K562 (cell line): Measurements from ENCODE around the gene FPGS. TPM values are rescaled to one million over a fixed set of nuclear protein-coding genes. Genes with fewer than 3 reads are reported as not detected.

Experiments used
- ATF4 ChIP-seq: fragments of 450-650 bp; formaldehyde crosslinking; IDR thresholded peaks from 2 replicates; pipeline ENCODE4 v1.4.0; 2022; ENCODE audit warnings: mild to moderate bottlenecking, moderate library complexity
- CREB1 ChIP-seq, 2 experiments: sonication (generic) in 1 of 2; formaldehyde crosslinking in 1 of 2; IDR thresholded peaks; 2 replicates each; pipeline versions ENCODE4 v1.6.1 to v1.8.0; 2012 to 2022; ENCODE audit warnings: inconsistent platforms in 1 of 2, mild to moderate bottlenecking in 1 of 2, missing genetic modification reagents in 1 of 2, moderate library complexity in 1 of 2
- E2F5 ChIP-seq: sonication (generic); formaldehyde crosslinking; IDR thresholded peaks from 2 replicates; pipeline ENCODE4 v1.8.0; 2022; ENCODE audit warnings: mild to moderate bottlenecking, missing genetic modification reagents
- FOXJ3 ChIP-seq: sonication (generic); formaldehyde crosslinking; IDR thresholded peaks from 2 replicates; pipeline ENCODE4 v1.4.0; 2020; ENCODE audit warnings: mild to moderate bottlenecking, missing genetic modification reagents
- HCFC1 ChIP-seq: IDR thresholded peaks from 2 replicates; pipeline ENCODE4 v1.6.1; 2012; ENCODE audit warnings: low read depth, low read length, improper control_type of control experiment
- MAZ ChIP-seq, 2 experiments: fragments of 450-650 bp in 1 of 2; sonication (generic) in 1 of 2; formaldehyde crosslinking; IDR thresholded peaks in 1 of 2; conservative IDR thresholded peaks in 1 of 2; 2 replicates each; pipeline versions ENCODE4 v1.4.0 to v1.5.0; 2020; ENCODE audit warnings: mild to moderate bottlenecking in 1 of 2, missing genetic modification reagents in 1 of 2
- MECOM ChIP-seq: fragments of 250-450 bp; sonication (Bioruptor Pico); IDR thresholded peaks from 2 replicates; pipeline ENCODE4 v1.8.0; 2022; ENCODE audit warnings: inconsistent platforms
- MXI1 ChIP-seq: IDR thresholded peaks from 2 replicates; pipeline ENCODE4 v1.6.1; 2011; ENCODE audit warnings: low read depth, mild to moderate bottlenecking, improper control_type of control experiment, low read length
- PRDM10 ChIP-seq: fragments of 450-650 bp; IDR thresholded peaks from 2 replicates; pipeline ENCODE4 v1.6.1; 2018; ENCODE audit not compliant: partially characterized antibody
- SMC3 ChIP-seq: conservative IDR thresholded peaks from 2 replicates; pipeline ENCODE4 v1.6.1; 2011; ENCODE audit warnings: low read depth, low read length, improper control_type of control experiment; ENCODE audit not compliant: insufficient read depth
- SRSF3 ChIP-seq: fragments of 200-400 bp; formaldehyde crosslinking; IDR thresholded peaks from 2 replicates; pipeline ENCODE4 v1.6.1; 2016; ENCODE audit warnings: mild to moderate bottlenecking, low read length, moderate library complexity; ENCODE audit not compliant: insufficient read depth
- TARDBP ChIP-seq: fragments of 450-650 bp; IDR thresholded peaks from 2 replicates; pipeline ENCODE4 v1.6.1; 2016
- TEAD1 ChIP-seq, 2 experiments: fragments of 450-650 bp in 1 of 2; sonication (generic) in 1 of 2; formaldehyde crosslinking; IDR thresholded peaks; 2 replicates each; pipeline versions ENCODE4 v1.4.0 to v1.8.0; 2020 to 2022; ENCODE audit warnings: mild to moderate bottlenecking in 2 of 2, missing genetic modification reagents in 1 of 2
- TOE1 ChIP-seq, 2 experiments: fragments of 450-650 bp in 1 of 2; sonication (generic) in 1 of 2; formaldehyde crosslinking in 1 of 2; IDR thresholded peaks; 2 replicates each; pipeline versions ENCODE4 v1.7.1 to v1.8.0; 2016 to 2022; ENCODE audit warnings: borderline replicate concordance in 2 of 2, mild to moderate bottlenecking in 2 of 2, antibody characterized with exemption in 1 of 2, inconsistent platforms in 1 of 2, low read depth in 1 of 2, missing genetic modification reagents in 1 of 2, moderate library complexity in 1 of 2
- ZBTB7A ChIP-seq: IDR thresholded peaks from 2 replicates; pipeline ENCODE4 v1.6.1; 2011; ENCODE audit warnings: low read depth, mild to moderate bottlenecking, low read length, moderate library complexity, borderline replicate concordance; ENCODE audit not compliant: control insufficient read depth
- ZFP36 ChIP-seq: fragments of 150-350 bp; IDR thresholded peaks from 2 replicates; pipeline ENCODE4 v1.6.1; 2018; ENCODE audit warnings: low read length, low read depth; ENCODE audit not compliant: partially characterized antibody
- ZNF436 ChIP-seq: fragments of 250-450, 450-650 bp; sonication (Bioruptor Pico); formaldehyde crosslinking; IDR thresholded peaks from 2 replicates; pipeline ENCODE4 v1.7.0; 2020; ENCODE audit warnings: mild to moderate bottlenecking
- ZNF507 ChIP-seq: conservative IDR thresholded peaks from 2 replicates; pipeline ENCODE4 v1.6.1; 2017; ENCODE audit warnings: missing genetic modification characterization, missing compliant biosample characterization
- ZNF512 ChIP-seq: IDR thresholded peaks from 2 replicates; pipeline ENCODE4 v1.6.1; 2016; ENCODE audit warnings: missing genetic modification characterization, missing compliant biosample characterization
- polyA plus RNA-seq, 8 experiments: library from polyadenylated mRNA; depleted of rRNA in 4 of 8; stranded (reverse) in 5 of 8; unstranded in 3 of 8; fragments of >200 nt; fragmentation: Nextera tagmentation in 2 of 8; fragmentation: Illumina TruSeq in 1 of 8; extraction: Ambion mirVana in 2 of 8; extraction: Trizol in 1 of 8; gene quantifications; 2 replicates each; pipeline versions ENCODE4 v1.2.1 to v1.2.3, GENCODE V29; 2011 to 2014; ENCODE audit warnings: inconsistent platforms in 1 of 8, missing spikeins in 1 of 8
- total RNA-seq, 7 experiments: library from RNA; depleted of rRNA in 6 of 7; stranded (reverse); fragments of >200 nt in 6 of 7; fragmentation: Illumina TruSeq in 2 of 7; extraction: Trizol in 2 of 7; gene quantifications; 2 replicates each; pipeline versions ENCODE4 v1.2.1 to v1.2.3, GENCODE V29; 2011 to 2021; ENCODE audit warnings: low replicate concordance in 1 of 7

Gene FPGS
- total and polyA plus RNA-seq, 9 of the 15 experiments (the other 6 are each of a cell fraction or from before 2014, with no cell fraction given) = 0.84 to 86.4 (median 59.2) TPM

GRCh38 chr9:127802576-127803443 lies at the start of gene FPGS (continued):
- TF ChIP-seq SMC3 = no peak
- peak; percentile 65 for TF ChIP-seq ZBTB7A
- no peak for TF ChIP-seq ZNF512 (tag)
- no peak for TF ChIP-seq ZNF436 (CRISPR knock-in tag)
- TF ChIP-seq FOXJ3 (CRISPR knock-in tag) = no peak
- peak; percentile 79 for TF ChIP-seq MXI1
- no peak for TF ChIP-seq SRSF3
- TF ChIP-seq E2F5 (CRISPR knock-in tag) = no peak
- peak in 1 of 2 experiments; percentile 65; a peak in 1 of 4 replicates for TF ChIP-seq TEAD1 (CRISPR knock-in tag; IDR thresholded peaks at IDR 0.05)
- TF ChIP-seq MAZ (CRISPR knock-in tag; conservative IDR thresholded peaks at IDR 0.05 in 1 of 2, IDR thresholded peaks at IDR 0.05 in 1 of 2) = peak; percentile 76 to 80
- TF ChIP-seq ZFP36 = no peak
- TF ChIP-seq ZNF507 (tag) = no peak
- peak; percentile 14 for TF ChIP-seq PRDM10
- TF ChIP-seq TOE1 (IDR thresholded peaks at IDR 0.05; ENCODE audit: borderline replicate concordance) = no peak
- no peak for TF ChIP-seq TOE1 (CRISPR knock-in tag; IDR thresholded peaks at IDR 0.05; ENCODE audit: borderline replicate concordance, low read depth)
- 0 out of 2 replicates have a peak, but pooled peaks have one; percentile 75 for TF ChIP-seq TARDBP
- no peak for TF ChIP-seq MECOM (CRISPR knock-in tag)
- peak; percentile 65; the same call in 1 of the 2 replicates for TF ChIP-seq CREB1 (IDR thresholded peaks at IDR 0.05)
- TF ChIP-seq CREB1 (CRISPR knock-in tag; IDR thresholded peaks at IDR 0.05) = peak; percentile 32; the same call in 1 of the 2 replicates
- TF ChIP-seq HCFC1 = peak; percentile 34; the same call in 1 of the 2 replicates
- TF ChIP-seq ATF4 (CRISPR knock-in tag) = no peak
